GM12878 (cell line): ENCODE results near the gene CMSS1.

Source experiments
- CEBPB ChIP-seq, 2 experiments: fragments of 150-350 bp in 1 of 2; IDR thresholded peaks; 2 replicates each; pipeline ENCODE4 v1.6.1; 2012 to 2014; ENCODE audit warnings: low read depth in 2 of 2, low read length in 2 of 2, borderline replicate concordance in 1 of 2, inconsistent platforms in 1 of 2
- EGR1 ChIP-seq, 2 experiments: IDR thresholded peaks; 1 replicate in 1 of 2; 2 replicates in 1 of 2; pipeline ENCODE4 v1.6.1; 2011 to 2012; ENCODE audit warnings: low read depth in 2 of 2, low read length in 2 of 2, borderline replicate concordance in 1 of 2, mild to moderate bottlenecking in 1 of 2, moderate library complexity in 1 of 2
- EZH2 ChIP-seq: IDR thresholded peaks from 2 replicates; pipeline ENCODE4 v1.6.1; 2012; ENCODE audit warnings: low read depth, mild to moderate bottlenecking, control low read depth, inconsistent platforms, low read length, borderline replicate concordance; ENCODE audit not compliant: control insufficient read depth
- JUND ChIP-seq: IDR thresholded peaks from 2 replicates; pipeline ENCODE4 v1.6.1; 2012; ENCODE audit warnings: low read depth, mild to moderate bottlenecking, low read length, improper control_type of control experiment, moderate library complexity
- POLR2AphosphoS5 ChIP-seq: IDR thresholded peaks from 2 replicates; pipeline ENCODE4 v1.6.1; 2011; ENCODE audit warnings: mild to moderate bottlenecking, low read length, inconsistent platforms
- SRF ChIP-seq, 2 experiments: IDR thresholded peaks; 2 replicates each; pipeline ENCODE4 v1.6.1; 2011; ENCODE audit warnings: low read depth in 2 of 2, low read length in 2 of 2, mild to moderate bottlenecking in 1 of 2, moderate library complexity in 1 of 2
- STAT3 ChIP-seq: IDR thresholded peaks from 2 replicates; pipeline ENCODE4 v1.6.1; 2011; ENCODE audit warnings: low read depth, low read length, improper control_type of control experiment
- TF ChIP-seq, protein P1 (sequence below), 3 experiments: IDR thresholded peaks in 2 of 3; conservative IDR thresholded peaks in 1 of 3; 2 replicates each; pipeline ENCODE4 v1.5.1; 2011; ENCODE audit warnings: low read depth in 3 of 3, low read length in 3 of 3, mild to moderate bottlenecking in 3 of 3, control low read depth in 2 of 3, moderate library complexity in 2 of 3, inconsistent platforms in 1 of 3, mixed read lengths in 1 of 3; ENCODE audit not compliant: control insufficient read depth in 2 of 3, insufficient read depth in 1 of 3; ENCODE audit errors: extremely low read depth in 1 of 3

DNA sequence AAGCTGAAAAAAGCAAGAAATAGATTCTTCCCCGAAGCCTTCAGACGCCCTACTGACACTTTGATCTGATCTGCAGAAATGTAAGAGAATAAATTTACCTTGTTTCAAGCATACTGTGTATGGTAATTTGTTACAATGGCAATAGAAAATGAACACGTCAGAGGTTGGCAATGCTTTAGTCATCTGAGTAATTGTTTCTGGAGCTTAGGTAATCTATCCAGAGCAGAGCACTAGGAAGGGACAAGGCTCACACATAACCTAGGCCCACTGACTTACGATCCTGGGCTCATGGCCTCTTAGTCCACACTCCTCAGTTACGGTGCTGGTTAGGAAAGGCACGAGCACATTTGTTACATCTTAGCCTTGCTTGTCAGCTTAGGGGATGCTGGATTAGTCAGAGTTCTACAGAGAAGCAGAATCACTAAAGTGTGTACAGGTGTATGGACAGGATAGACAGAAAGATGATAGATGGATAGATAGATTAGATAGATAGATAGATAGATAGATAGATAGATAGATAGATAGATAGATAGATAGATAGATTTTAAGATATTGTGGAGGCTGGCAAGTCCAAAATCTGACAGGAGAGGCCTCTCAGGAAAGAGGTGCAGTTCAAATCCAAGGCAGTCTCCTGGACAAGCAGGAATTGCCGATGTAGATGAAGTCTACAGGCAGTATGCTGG, 396.4 kb downstream of the CMSS1 start:
- TF ChIP-seq, protein P1, sequence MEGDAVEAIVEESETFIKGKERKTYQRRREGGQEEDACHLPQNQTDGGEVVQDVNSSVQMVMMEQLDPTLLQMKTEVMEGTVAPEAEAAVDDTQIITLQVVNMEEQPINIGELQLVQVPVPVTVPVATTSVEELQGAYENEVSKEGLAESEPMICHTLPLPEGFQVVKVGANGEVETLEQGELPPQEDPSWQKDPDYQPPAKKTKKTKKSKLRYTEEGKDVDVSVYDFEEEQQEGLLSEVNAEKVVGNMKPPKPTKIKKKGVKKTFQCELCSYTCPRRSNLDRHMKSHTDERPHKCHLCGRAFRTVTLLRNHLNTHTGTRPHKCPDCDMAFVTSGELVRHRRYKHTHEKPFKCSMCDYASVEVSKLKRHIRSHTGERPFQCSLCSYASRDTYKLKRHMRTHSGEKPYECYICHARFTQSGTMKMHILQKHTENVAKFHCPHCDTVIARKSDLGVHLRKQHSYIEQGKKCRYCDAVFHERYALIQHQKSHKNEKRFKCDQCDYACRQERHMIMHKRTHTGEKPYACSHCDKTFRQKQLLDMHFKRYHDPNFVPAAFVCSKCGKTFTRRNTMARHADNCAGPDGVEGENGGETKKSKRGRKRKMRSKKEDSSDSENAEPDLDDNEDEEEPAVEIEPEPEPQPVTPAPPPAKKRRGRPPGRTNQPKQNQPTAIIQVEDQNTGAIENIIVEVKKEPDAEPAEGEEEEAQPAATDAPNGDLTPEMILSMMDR (IDR thresholded peaks at IDR 0.05 in 2 of 3, conservative IDR thresholded peaks at IDR 0.05 in 1 of 3; ENCODE audit: control insufficient read depth in 2 of 3, extremely low read depth in 1 of 3, insufficient read depth in 1 of 3, low read depth in 3 of 3, low read length in 3 of 3): no peak
- TF ChIP-seq EGR1 (IDR thresholded peaks at IDR 0.05; ENCODE audit: borderline replicate concordance in 1 of 2, low read depth in 2 of 2, low read length in 2 of 2) (no peak), CEBPB (IDR thresholded peaks at IDR 0.05; ENCODE audit: borderline replicate concordance in 1 of 2, low read depth in 2 of 2, low read length in 2 of 2) (no peak), JUND (no peak), POLR2AphosphoS5 (no peak), STAT3 (no peak), SRF (IDR thresholded peaks at IDR 0.05; ENCODE audit: low read depth in 2 of 2, low read length in 2 of 2) (no peak), EZH2 (no peak)
